ENCODE measurements around the gene SLC25A33. TPM values are rescaled to one million over a fixed set of nuclear protein-coding genes. Genes with fewer than 3 reads are reported as not detected.

SLC25A33 gene
- total and polyA plus RNA-seq, 2 of the 8 experiments (the other 6 are each of a cell fraction or from before 2014, with no cell fraction given) = 7.8 to 12.8 TPM

- Histone ChIP-seq H2AK5ac (ENCODE audit: low read depth, low read length) (no peak overlapping the region), H4K5ac (ENCODE audit: insufficient read length, low read depth, low read length) (no peak overlapping the region), H4K20me1 (replicated peaks in 1 of 2; ENCODE audit: control insufficient read depth in 1 of 2, insufficient read depth in 2 of 2, low read length in 2 of 2) (no peaks in the 10 kb centered on the region), H3K23me2 (ENCODE audit: low read depth, low read length) (no peaks in the 10 kb centered on the region), H2BK120ac (replicated peaks; ENCODE audit: low read depth, low read length) (no peak overlapping the region), H3K79me2 (ENCODE audit: control insufficient read depth in 1 of 2, insufficient read depth in 2 of 2, low read length in 2 of 2) (no peaks in the 10 kb centered on the region), H3K36me3 (ENCODE audit: control insufficient read depth in 2 of 4, insufficient read depth in 4 of 4, low read length in 3 of 4) (no peaks in the 10 kb centered on the region), H2AFZ (ENCODE audit: low read length) (no peak overlapping the region), H3K4ac (replicated peaks; ENCODE audit: insufficient read length, low read depth, low read length) (no peak overlapping the region), H2BK20ac (ENCODE audit: low read length) (no peak overlapping the region), H3K4me2 (ENCODE audit: insufficient read depth in 1 of 2, low read depth in 2 of 2, low read length in 2 of 2) (no peak overlapping the region), H3K9ac (replicated peaks in 1 of 4; ENCODE audit: extremely low read depth in 1 of 4, low read depth in 3 of 4, low read length in 3 of 4) (no peak overlapping the region), H3K27me3 (replicated peaks in 1 of 4; ENCODE audit: control insufficient read depth in 3 of 4, extremely low read depth in 1 of 4, insufficient read depth in 3 of 4, low read length in 3 of 4) (no peaks in the 10 kb centered on the region), H3K9me3 (ENCODE audit: insufficient read depth in 2 of 2, low read depth in 1 of 2, low read length in 1 of 2) (0 out of 4 replicates have a peak, but pooled peaks cover 0 to 2% of the 10 kb centered on the region in 2 experiments), H2BK5ac (ENCODE audit: low read depth, low read length) (no peak overlapping the region), H3K4me3 (ENCODE audit: extremely low read depth in 1 of 4, insufficient read depth in 2 of 4, low read depth in 3 of 4, low read length in 4 of 4) (no peak overlapping the region), H2BK15ac (ENCODE audit: low read length) (no peak overlapping the region), H4K8ac (ENCODE audit: extremely low read depth, insufficient read depth, low read length) (no peak overlapping the region), H3K27ac (ENCODE audit: low read depth, low read length) (no peak overlapping the region), H3K18ac (ENCODE audit: extremely low read depth, low read length) (no peak overlapping the region), H2BK12ac (ENCODE audit: low read depth, low read length) (no peak overlapping the region), H3K56ac (replicated peaks; ENCODE audit: insufficient read length, low read depth, low read length) (no peak overlapping the region), H3K14ac (ENCODE audit: insufficient read length) (no peak overlapping the region), H3K23ac (ENCODE audit: insufficient read length) (no peak overlapping the region), H3K79me1 (ENCODE audit: low read depth, low read length) (no peaks in the 10 kb centered on the region), H3K4me1 (replicated peaks in 1 of 4; ENCODE audit: control insufficient read depth in 3 of 4, insufficient read depth in 4 of 4, low read length in 3 of 4) (peaks cover 0 to under 1% (median 0%) of the 10 kb centered on the region in 4 experiments; a peak in 1 of 7 replicates), H4K91ac (replicated peaks; ENCODE audit: insufficient read length, low read length) (no peak overlapping the region)
- ChIA-PET CTCF (ENCODE audit: partially characterized antibody) (interaction anchor here (0.6 to 1.0 kb wide), 3 partner anchors 33 to 91 kb away, joined by 3 to 4 read pairs (median 3); no protein-coding TSS in a partner anchor), POLR2A (ENCODE audit: partially characterized antibody) (interaction anchor here (1.0 kb wide), 1 partner anchor 10 kb away, joined by 3 read pairs; no protein-coding TSS in a partner anchor)
- DNase-seq (ENCODE audit: low read depth in 1 of 2, low spot score in 2 of 2) (no peak), FAIRE-seq (no peak)
- 93% methylated on average over 2 of the region's 2 CpGs; no CpG with 5 or more reads in 1 of the 2 experiments for WGBS, 2 experiments (ENCODE audit: extremely low coverage in 1 of 2, insufficient coverage in 1 of 2, insufficient read length in 1 of 2, insufficient replicate concordance in 2 of 2, low coverage in 1 of 2, low lambda C conversion rate in 2 of 2, missing lambda C conversion rate in 1 of 2)
- TF ChIP-seq PHF8 (conservative IDR thresholded peaks at IDR 0.05; ENCODE audit: low read depth, low read length) (no peak), MAX (IDR thresholded peaks at IDR 0.05) (no peak), KDM4A (IDR thresholded peaks at IDR 0.05; ENCODE audit: low read depth, low read length, severe bottlenecking) (no peak), JUN (IDR thresholded peaks at IDR 0.05; ENCODE audit: low read depth, low read length) (no peak)
- TF ChIP-seq, protein P1, sequence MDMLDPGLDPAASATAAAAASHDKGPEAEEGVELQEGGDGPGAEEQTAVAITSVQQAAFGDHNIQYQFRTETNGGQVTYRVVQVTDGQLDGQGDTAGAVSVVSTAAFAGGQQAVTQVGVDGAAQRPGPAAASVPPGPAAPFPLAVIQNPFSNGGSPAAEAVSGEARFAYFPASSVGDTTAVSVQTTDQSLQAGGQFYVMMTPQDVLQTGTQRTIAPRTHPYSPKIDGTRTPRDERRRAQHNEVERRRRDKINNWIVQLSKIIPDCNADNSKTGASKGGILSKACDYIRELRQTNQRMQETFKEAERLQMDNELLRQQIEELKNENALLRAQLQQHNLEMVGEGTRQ (IDR thresholded peaks at IDR 0.05; ENCODE audit: low read length) = no peak
Measured at GRCh38 chr1:9634582-9634981, 95.3 kb downstream of the SLC25A33 start.

Data from H1 (cell line).